Measurements from ENCODE around the gene AP1G2. TPM values are rescaled to one million over a fixed set of nuclear protein-coding genes. Genes with fewer than 3 reads are reported as not detected.

Gene AP1G2
- total RNA-seq, 1 experiment from 2014 or later = 155 TPM

- TF ChIP-seq, protein P1, sequence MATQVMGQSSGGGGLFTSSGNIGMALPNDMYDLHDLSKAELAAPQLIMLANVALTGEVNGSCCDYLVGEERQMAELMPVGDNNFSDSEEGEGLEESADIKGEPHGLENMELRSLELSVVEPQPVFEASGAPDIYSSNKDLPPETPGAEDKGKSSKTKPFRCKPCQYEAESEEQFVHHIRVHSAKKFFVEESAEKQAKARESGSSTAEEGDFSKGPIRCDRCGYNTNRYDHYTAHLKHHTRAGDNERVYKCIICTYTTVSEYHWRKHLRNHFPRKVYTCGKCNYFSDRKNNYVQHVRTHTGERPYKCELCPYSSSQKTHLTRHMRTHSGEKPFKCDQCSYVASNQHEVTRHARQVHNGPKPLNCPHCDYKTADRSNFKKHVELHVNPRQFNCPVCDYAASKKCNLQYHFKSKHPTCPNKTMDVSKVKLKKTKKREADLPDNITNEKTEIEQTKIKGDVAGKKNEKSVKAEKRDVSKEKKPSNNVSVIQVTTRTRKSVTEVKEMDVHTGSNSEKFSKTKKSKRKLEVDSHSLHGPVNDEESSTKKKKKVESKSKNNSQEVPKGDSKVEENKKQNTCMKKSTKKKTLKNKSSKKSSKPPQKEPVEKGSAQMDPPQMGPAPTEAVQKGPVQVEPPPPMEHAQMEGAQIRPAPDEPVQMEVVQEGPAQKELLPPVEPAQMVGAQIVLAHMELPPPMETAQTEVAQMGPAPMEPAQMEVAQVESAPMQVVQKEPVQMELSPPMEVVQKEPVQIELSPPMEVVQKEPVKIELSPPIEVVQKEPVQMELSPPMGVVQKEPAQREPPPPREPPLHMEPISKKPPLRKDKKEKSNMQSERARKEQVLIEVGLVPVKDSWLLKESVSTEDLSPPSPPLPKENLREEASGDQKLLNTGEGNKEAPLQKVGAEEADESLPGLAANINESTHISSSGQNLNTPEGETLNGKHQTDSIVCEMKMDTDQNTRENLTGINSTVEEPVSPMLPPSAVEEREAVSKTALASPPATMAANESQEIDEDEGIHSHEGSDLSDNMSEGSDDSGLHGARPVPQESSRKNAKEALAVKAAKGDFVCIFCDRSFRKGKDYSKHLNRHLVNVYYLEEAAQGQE (IDR thresholded peaks at IDR 0.05; ENCODE audit: low read depth) = no peak
- no peak for TF ChIP-seq ZFX (IDR thresholded peaks at IDR 0.05)
- no peak for TF ChIP-seq CEBPB (IDR thresholded peaks at IDR 0.05; ENCODE audit: low read depth)
- TF ChIP-seq EZH2 (IDR thresholded peaks at IDR 0.05) = no peak
- no peak for TF ChIP-seq FOSL1 (IDR thresholded peaks at IDR 0.05; ENCODE audit: low read depth)
- no peak for TF ChIP-seq MAX (IDR thresholded peaks at IDR 0.05)
- TF ChIP-seq RAD21 (IDR thresholded peaks at IDR 0.05; ENCODE audit: low read depth) = no peak
Observed at GRCh38 chr14:23531391-23531790, 36.2 kb downstream of the AP1G2 start (continued).

DNA sequence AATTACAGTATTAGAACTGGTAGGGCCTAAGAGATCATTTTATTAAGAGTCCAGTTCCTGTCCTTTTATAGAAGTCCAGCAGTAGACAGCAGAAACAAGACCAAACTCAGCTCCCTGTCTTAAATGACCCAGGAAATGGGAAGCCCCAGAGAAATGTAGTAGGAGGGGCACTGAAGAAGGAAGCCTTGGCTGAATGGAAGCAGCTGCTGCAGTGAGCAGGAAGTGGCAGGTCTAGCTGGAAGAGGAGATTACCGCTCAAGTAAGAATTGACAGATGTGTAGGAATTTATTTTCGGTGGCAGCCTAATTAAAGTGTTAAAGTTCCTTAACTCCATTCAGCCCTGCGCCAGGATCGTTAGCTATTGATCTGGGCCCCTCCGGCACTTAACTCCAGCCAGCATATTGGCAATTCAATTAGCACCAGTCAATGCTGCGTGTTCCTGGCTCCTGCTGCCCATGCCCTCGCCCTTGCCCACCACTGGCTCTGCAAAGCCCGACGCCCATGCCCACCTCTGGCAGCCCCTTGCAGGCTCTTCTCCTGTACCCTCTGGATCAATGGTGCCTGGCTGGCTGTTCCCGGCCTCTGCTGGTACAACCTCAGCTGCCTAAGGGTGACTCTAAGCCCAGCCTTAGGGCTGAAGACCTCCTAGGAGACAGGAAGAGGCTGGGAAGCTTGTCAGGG, 37.1 kb downstream of the AP1G2 start:
- Histone ChIP-seq H3K9ac (ENCODE audit: low read length) (no peak overlapping the region), H3K4me1 (ENCODE audit: control insufficient read depth in 1 of 2, insufficient read depth in 2 of 2, low read length in 2 of 2) (no peaks in the 10 kb centered on the region), H3K9me3 (ENCODE audit: control insufficient read depth in 1 of 2, insufficient read depth in 1 of 2, low read depth in 1 of 2, low read length in 2 of 2) (no peaks in the 10 kb centered on the region), H3K4me2 (ENCODE audit: low read length) (no peak overlapping the region), H3K27ac (ENCODE audit: low read depth, low read length) (no peak overlapping the region), H3K4me3 (replicated peaks in 1 of 2; ENCODE audit: low read depth in 1 of 2, low read length in 2 of 2) (no peak overlapping the region), H3K27me3 (ENCODE audit: insufficient read depth, low read length) (no peaks in the 10 kb centered on the region), H3K9me2 (ENCODE audit: insufficient read depth) (no peaks in the 10 kb centered on the region), H4K20me1 (ENCODE audit: insufficient read depth) (no peaks in the 10 kb centered on the region), H3K36me3 (ENCODE audit: control insufficient read depth in 1 of 2, insufficient read depth in 2 of 2, low read length in 2 of 2) (no peaks in the 10 kb centered on the region; a peak in 1 of 4 replicates), H2AFZ (ENCODE audit: low read depth, low read length, poor library complexity, severe bottlenecking) (no peak overlapping the region), H3K79me2 (ENCODE audit: insufficient read depth, low read length) (no peaks in the 10 kb centered on the region)
- POLR2A ChIA-PET = no interaction called here
- DNase-seq (ENCODE audit: low read depth, low spot score) (no peak), ATAC-seq (no peak)
- RAD21 ChIA-PET (ENCODE audit: low non-redundant PET in 1 of 2, low total read pairs in 2 of 2, uncharacterized antibody in 2 of 2, unreplicated experiment in 2 of 2) = no interaction called here
- CTCF ChIA-PET = no interaction called here
- TF ChIP-seq MAX (IDR thresholded peaks at IDR 0.05) (no peak), YY1 (IDR thresholded peaks at IDR 0.05; ENCODE audit: extremely low read depth, insufficient replicate concordance, low read depth, low read length) (no peak), TCF7L2 (IDR thresholded peaks at IDR 0.05; ENCODE audit: borderline replicate concordance, extremely low read depth, insufficient read depth, insufficient read length) (no peak), ELF1 (IDR thresholded peaks at IDR 0.05; ENCODE audit: borderline replicate concordance, low read depth) (no peak), JUND (IDR thresholded peaks at IDR 0.05) (no peak)
- TF ChIP-seq, protein P2, sequence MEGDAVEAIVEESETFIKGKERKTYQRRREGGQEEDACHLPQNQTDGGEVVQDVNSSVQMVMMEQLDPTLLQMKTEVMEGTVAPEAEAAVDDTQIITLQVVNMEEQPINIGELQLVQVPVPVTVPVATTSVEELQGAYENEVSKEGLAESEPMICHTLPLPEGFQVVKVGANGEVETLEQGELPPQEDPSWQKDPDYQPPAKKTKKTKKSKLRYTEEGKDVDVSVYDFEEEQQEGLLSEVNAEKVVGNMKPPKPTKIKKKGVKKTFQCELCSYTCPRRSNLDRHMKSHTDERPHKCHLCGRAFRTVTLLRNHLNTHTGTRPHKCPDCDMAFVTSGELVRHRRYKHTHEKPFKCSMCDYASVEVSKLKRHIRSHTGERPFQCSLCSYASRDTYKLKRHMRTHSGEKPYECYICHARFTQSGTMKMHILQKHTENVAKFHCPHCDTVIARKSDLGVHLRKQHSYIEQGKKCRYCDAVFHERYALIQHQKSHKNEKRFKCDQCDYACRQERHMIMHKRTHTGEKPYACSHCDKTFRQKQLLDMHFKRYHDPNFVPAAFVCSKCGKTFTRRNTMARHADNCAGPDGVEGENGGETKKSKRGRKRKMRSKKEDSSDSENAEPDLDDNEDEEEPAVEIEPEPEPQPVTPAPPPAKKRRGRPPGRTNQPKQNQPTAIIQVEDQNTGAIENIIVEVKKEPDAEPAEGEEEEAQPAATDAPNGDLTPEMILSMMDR (IDR thresholded peaks at IDR 0.05 in 2 of 3, conservative IDR thresholded peaks at IDR 0.05 in 1 of 3; ENCODE audit: borderline replicate concordance in 1 of 3, insufficient read depth in 1 of 3, low read depth in 2 of 3, low read length in 2 of 3) = no peak
- TF ChIP-seq, protein P1 (IDR thresholded peaks at IDR 0.05; ENCODE audit: low read depth) = no peak
- BruUV-seq (replicated peaks) = no TSS peak
- intact Hi-C loops (cut with micrococcal nuclease) = no loop called here
